Measurements from ENCODE around the gene HAUS5.

DNA sequence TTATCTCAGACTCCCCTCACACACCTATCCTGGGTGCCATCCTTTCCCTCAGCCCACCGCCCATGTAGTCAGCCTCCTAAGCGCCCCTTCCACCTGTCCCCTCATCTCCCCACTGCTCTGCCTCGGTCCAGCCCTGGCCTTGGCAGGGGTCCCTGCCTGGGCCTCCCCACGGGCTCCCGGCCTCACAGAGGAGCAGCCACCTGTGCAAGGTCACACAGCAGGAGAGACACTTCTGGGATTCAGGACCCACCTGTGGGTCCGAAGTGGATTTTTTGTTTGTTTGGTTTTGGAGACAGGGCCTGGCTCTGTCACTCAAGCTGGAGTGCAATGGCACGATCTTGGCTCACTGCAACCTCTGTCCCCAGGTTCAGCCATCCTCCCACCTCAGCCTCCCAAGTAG is 53.1 kb downstream of the HAUS5 start:
- TF ChIP-seq CTCF (IDR thresholded peaks at IDR 0.05) (no peak), POLR2A (IDR thresholded peaks at IDR 0.05) (no peak)
